RWPE2 (cell line): Measurements from ENCODE around the gene XCL1.
"Not testable (repeated sequence)": the region's sequence is repeated elsewhere in the genome, so short reads cannot be mapped to it uniquely, and the experiment has no call there.

Experiments used
- ATAC-seq: fragments of 200-7000 bp; cut with Tn5 transposase; 3 replicates; pipeline ENCODE4 v1.9.1; 2021; ENCODE audit warnings: low read depth
- DNase-seq: peaks from one replicate; pipeline ENCODE4 v3.0.0-alpha.2; 2020; ENCODE audit warnings: low spot score
- H3K27ac ChIP-seq: fragments of 450-650 bp; 2 replicates; pipeline ENCODE4 v1.5.1; 2017; ENCODE audit warnings: mild to moderate bottlenecking; ENCODE audit not compliant: poor library complexity, severe bottlenecking
- H3K27me3 ChIP-seq: fragments of 250-450 bp; sonication (Bioruptor Pico); 2 replicates; pipeline ENCODE4 v1.5.1; 2021; ENCODE audit warnings: mild to moderate bottlenecking, moderate library complexity; ENCODE audit not compliant: insufficient read depth, poor library complexity, severe bottlenecking
- H3K36me3 ChIP-seq: fragments of 250-450 bp; sonication (Bioruptor Pico); 2 replicates; pipeline ENCODE4 v1.5.1; 2020; ENCODE audit warnings: low read depth, mild to moderate bottlenecking, moderate library complexity
- H3K4me1 ChIP-seq: fragments of 250-450 bp; sonication (Bioruptor Pico); 2 replicates; pipeline ENCODE4 v1.5.1; 2021; ENCODE audit warnings: mild to moderate bottlenecking, moderate library complexity; ENCODE audit not compliant: insufficient read depth, poor library complexity, severe bottlenecking
- H3K4me3 ChIP-seq: fragments of 250-450 bp; sonication (Bioruptor Pico); 2 replicates; pipeline ENCODE4 v1.5.1; 2021; ENCODE audit warnings: mild to moderate bottlenecking, moderate library complexity; ENCODE audit not compliant: severe bottlenecking
- H3K9me3 ChIP-seq: fragments of 250-450 bp; sonication (Bioruptor Pico); 2 replicates; pipeline ENCODE4 v1.5.1; 2021; ENCODE audit warnings: mild to moderate bottlenecking, moderate library complexity; ENCODE audit not compliant: severe bottlenecking
- TF ChIP-seq, protein P1 (sequence below): fragments of 450-650 bp; IDR thresholded peaks from one replicate; pipeline ENCODE4 v1.5.1; 2017; ENCODE audit warnings: mild to moderate bottlenecking, moderate library complexity; ENCODE audit not compliant: poor library complexity, severe bottlenecking

Gene XCL1

GRCh38 chr1:168576245-168576688, at the start of gene XCL1:
Gene XCL1, plus strand, starts transcription at chr1:168576605. Its CDS starts 33 bp downstream, at chr1:168576638.
- H3K4me3 ChIP-seq, H3K4me1 ChIP-seq, H3K9me3 ChIP-seq, H3K27ac ChIP-seq, DNase-seq, ATAC-seq, H3K27me3 ChIP-seq, H3K36me3 ChIP-seq: not testable (repeated sequence)

- Histone ChIP-seq H3K9me3 (no peaks in the 10 kb centered on the region), H3K4me3 (no peak overlapping the region), H3K36me3 (no peaks in the 10 kb centered on the region), H3K27ac (no peak overlapping the region), H3K27me3 (no peaks in the 10 kb centered on the region), H3K4me1 (no peaks in the 10 kb centered on the region)
- no peak for ATAC-seq
- no peak for DNase-seq
- TF ChIP-seq, protein P1, sequence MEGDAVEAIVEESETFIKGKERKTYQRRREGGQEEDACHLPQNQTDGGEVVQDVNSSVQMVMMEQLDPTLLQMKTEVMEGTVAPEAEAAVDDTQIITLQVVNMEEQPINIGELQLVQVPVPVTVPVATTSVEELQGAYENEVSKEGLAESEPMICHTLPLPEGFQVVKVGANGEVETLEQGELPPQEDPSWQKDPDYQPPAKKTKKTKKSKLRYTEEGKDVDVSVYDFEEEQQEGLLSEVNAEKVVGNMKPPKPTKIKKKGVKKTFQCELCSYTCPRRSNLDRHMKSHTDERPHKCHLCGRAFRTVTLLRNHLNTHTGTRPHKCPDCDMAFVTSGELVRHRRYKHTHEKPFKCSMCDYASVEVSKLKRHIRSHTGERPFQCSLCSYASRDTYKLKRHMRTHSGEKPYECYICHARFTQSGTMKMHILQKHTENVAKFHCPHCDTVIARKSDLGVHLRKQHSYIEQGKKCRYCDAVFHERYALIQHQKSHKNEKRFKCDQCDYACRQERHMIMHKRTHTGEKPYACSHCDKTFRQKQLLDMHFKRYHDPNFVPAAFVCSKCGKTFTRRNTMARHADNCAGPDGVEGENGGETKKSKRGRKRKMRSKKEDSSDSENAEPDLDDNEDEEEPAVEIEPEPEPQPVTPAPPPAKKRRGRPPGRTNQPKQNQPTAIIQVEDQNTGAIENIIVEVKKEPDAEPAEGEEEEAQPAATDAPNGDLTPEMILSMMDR, result no peak
Observed at GRCh38 chr1:168529518-168529917, 46.9 kb upstream of the XCL1 start.

DNA sequence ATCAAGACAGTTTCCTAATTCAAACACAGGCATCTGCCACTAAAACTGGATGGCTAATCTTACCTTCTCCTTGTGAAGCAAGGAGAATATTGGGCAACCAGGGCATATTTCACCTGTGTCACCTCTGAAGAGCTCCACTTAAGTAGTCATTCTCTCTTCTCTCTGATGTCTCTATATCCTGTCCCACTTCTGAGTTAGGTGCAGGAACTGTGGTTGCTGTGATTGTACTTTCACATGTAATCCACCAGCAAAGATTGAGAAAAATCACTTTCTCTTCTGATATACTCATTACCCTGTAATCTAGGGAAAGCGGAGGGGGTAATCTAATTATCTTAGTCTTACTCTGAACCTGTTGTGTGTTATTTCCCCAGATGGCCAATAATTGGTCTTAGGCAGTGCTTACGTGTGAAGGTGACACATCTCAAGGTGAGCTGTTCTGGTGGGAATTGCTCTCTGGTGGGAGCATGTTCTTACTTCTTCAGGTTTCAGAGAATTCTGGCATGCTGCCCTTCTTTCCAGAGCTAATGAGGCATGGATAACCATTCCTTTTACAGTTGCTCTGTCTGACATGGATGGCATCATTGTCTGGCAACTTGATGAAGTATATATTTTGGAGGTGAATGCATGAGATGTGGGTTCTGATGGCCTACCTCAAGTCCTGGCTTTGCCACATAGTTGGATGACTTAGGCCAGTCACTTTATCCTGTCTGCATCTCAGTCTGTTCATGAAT, 44.6 kb upstream of the XCL1 start:
- no peak for ATAC-seq
- DNase-seq, result no peak
- Histone ChIP-seq H3K36me3 (no peaks in the 10 kb centered on the region), H3K4me1 (no peaks in the 10 kb centered on the region), H3K9me3 (no peaks in the 10 kb centered on the region), H3K27me3 (no peaks in the 10 kb centered on the region), H3K27ac (no peak overlapping the region), H3K4me3 (no peak overlapping the region)
- TF ChIP-seq, protein P1, result no peak

DNA sequence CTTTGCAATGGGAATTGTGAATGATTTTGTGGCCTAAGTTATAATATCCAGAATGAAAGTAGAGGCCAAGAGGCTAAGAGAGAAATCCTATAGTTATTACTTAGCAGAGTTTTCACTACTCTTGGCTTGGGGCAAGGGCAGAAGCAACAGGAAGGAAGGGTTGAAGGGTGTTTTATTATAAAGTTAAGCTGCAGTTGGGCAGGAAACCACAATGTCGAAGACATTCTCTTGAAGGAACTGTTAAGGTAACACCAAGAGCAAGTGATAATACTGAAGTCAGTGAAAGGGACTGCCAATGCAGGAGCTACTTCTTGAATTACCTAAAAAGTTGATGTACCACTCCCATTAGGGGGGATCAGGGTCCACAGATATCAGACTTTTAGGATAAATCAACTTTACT, 40.9 kb upstream of the XCL1 start:
- Histone ChIP-seq H3K27me3 (no peaks in the 10 kb centered on the region), H3K9me3 (no peaks in the 10 kb centered on the region), H3K27ac (no peak overlapping the region), H3K4me1 (no peaks in the 10 kb centered on the region), H3K4me3 (no peak overlapping the region), H3K36me3 (no peaks in the 10 kb centered on the region)
- ATAC-seq (no peak), DNase-seq (no peak)
- TF ChIP-seq, protein P1, result no peak

DNA sequence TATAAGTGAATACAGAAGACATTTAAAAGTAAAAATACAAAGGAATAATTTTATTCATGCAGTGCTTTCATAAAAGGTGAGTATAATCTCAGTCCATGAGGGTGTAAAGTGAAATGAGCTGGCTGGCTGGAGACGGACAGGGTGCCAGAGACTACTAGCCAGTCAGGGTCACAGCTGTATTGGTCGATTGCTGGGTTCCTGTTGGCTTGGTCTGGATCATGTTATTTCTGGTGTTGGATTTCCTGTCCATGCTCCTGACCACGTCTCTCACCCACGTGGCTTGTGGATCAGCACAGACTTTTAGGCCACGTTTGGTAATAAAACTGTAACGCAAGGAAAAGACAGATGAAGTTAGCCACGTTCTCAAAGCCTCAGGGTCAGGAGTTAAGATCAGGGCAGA, 35.6 kb upstream of the XCL1 start:
- H3K9me3 ChIP-seq, H3K27me3 ChIP-seq, DNase-seq, H3K4me1 ChIP-seq, ATAC-seq, H3K36me3 ChIP-seq, H3K27ac ChIP-seq, H3K4me3 ChIP-seq: not testable (repeated sequence)

GRCh38 chr1:168542978-168543377, 33.4 kb upstream of the XCL1 start:
- not testable (repeated sequence) for H3K27ac ChIP-seq, H3K36me3 ChIP-seq, H3K27me3 ChIP-seq, H3K4me3 ChIP-seq, H3K9me3 ChIP-seq, ATAC-seq, H3K4me1 ChIP-seq, DNase-seq

GRCh38 chr1:168543840-168544498, 32.4 kb upstream of the XCL1 start, which contains the start of gene XCL2:
Gene XCL2, minus strand, starts transcription at chr1:168543997. Its CDS starts 33 bp downstream, at chr1:168543964.
- H3K4me3 ChIP-seq, H3K27ac ChIP-seq, H3K36me3 ChIP-seq, H3K9me3 ChIP-seq, ATAC-seq, H3K27me3 ChIP-seq, DNase-seq, H3K4me1 ChIP-seq: not testable (repeated sequence)
